K562 (cell line): ENCODE results near the gene SPEM1. TPM values are rescaled to one million over a fixed set of nuclear protein-coding genes. Genes with fewer than 3 reads are reported as not detected.

Source experiments
- BHLHE40 ChIP-seq: IDR thresholded peaks from 2 replicates; pipeline ENCODE4 v1.6.1; 2011; ENCODE audit warnings: low read length, improper control_type of control experiment
- EHMT2 ChIP-seq: fragments of 450-650 bp; IDR thresholded peaks from 2 replicates; pipeline ENCODE4 v1.6.1; 2018; ENCODE audit warnings: antibody characterized with exemption
- KDM5B ChIP-seq: fragments of 200-600 bp; sonication (generic); IDR thresholded peaks from 2 replicates; pipeline ENCODE4 v1.6.1; 2012; ENCODE audit warnings: low read depth, mild to moderate bottlenecking, moderate library complexity, low read length, control low read depth, inconsistent platforms; ENCODE audit not compliant: insufficient replicate concordance
- MGA ChIP-seq: fragments of 450-650 bp; IDR thresholded peaks from 2 replicates; pipeline ENCODE4 v1.6.1; 2016; ENCODE audit warnings: mild to moderate bottlenecking, moderate library complexity
- NCOA6 ChIP-seq: fragments of 450-650 bp; IDR thresholded peaks from 2 replicates; pipeline ENCODE4 v1.6.1; 2017; ENCODE audit warnings: mild to moderate bottlenecking
- PHF8 ChIP-seq: fragments of 200-600 bp; sonication (generic); IDR thresholded peaks from 2 replicates; pipeline ENCODE4 v1.6.1; 2012; ENCODE audit warnings: mixed run types, mild to moderate bottlenecking, inconsistent platforms, low read length, moderate library complexity, borderline replicate concordance
- RCOR1 ChIP-seq, 2 experiments: IDR thresholded peaks; 2 replicates each; pipeline ENCODE4 v1.6.1; 2012; ENCODE audit warnings: low read depth in 2 of 2, low read length in 2 of 2, borderline replicate concordance in 1 of 2, improper control_type of control experiment in 1 of 2
- SPI1 ChIP-seq: IDR thresholded peaks from 2 replicates; pipeline ENCODE4 v1.6.1; 2011; ENCODE audit warnings: low read depth, low read length, control low read depth, borderline replicate concordance
- SUPT5H ChIP-seq: fragments of 450-650 bp; IDR thresholded peaks from 2 replicates; pipeline ENCODE4 v1.6.1; 2016
- TAF15 ChIP-seq: fragments of 200-400 bp; formaldehyde crosslinking; IDR thresholded peaks from 2 replicates; pipeline ENCODE4 v1.6.1; 2017; ENCODE audit warnings: mild to moderate bottlenecking, low read depth, low read length, moderate library complexity
- TFAM ChIP-seq: fragments of 250-450 bp; sonication (Bioruptor Pico); conservative IDR thresholded peaks from 2 replicates; pipeline ENCODE4 v1.5.0; 2021; ENCODE audit warnings: mild to moderate bottlenecking, moderate library complexity
- TFAP4 ChIP-seq: sonication (generic); formaldehyde crosslinking; IDR thresholded peaks from 2 replicates; pipeline ENCODE4 v1.8.0; 2022; ENCODE audit warnings: missing genetic modification reagents, mild to moderate bottlenecking, moderate library complexity, borderline replicate concordance
- ZNF444 ChIP-seq: fragments of 250-450 bp; sonication (Bioruptor Pico); IDR thresholded peaks from 2 replicates; pipeline ENCODE4 v1.4.0; 2020; ENCODE audit warnings: mild to moderate bottlenecking, moderate library complexity
- polyA plus RNA-seq, 8 experiments: library from polyadenylated mRNA; depleted of rRNA in 4 of 8; stranded (reverse) in 5 of 8; unstranded in 3 of 8; fragments of >200 nt; fragmentation: Nextera tagmentation in 2 of 8; fragmentation: Illumina TruSeq in 1 of 8; extraction: Ambion mirVana in 2 of 8; extraction: Trizol in 1 of 8; gene quantifications; 2 replicates each; pipeline versions ENCODE4 v1.2.1 to v1.2.3, GENCODE V29; 2011 to 2014; ENCODE audit warnings: inconsistent platforms in 1 of 8, missing spikeins in 1 of 8
- total RNA-seq, 7 experiments: library from RNA; depleted of rRNA in 6 of 7; stranded (reverse); fragments of >200 nt in 6 of 7; fragmentation: Illumina TruSeq in 2 of 7; extraction: Trizol in 2 of 7; gene quantifications; 2 replicates each; pipeline versions ENCODE4 v1.2.1 to v1.2.3, GENCODE V29; 2011 to 2021; ENCODE audit warnings: low replicate concordance in 1 of 7

Gene SPEM1
- total and polyA plus RNA-seq, 9 of the 15 experiments (the other 6 are each of a cell fraction or from before 2014, with no cell fraction given): not detected

GRCh38 chr17:7380855-7381683 is 39.1 kb upstream of the SPEM1 start, which contains the start of gene TNK1 (continued):
- TF ChIP-seq MGA (no peak), EHMT2 (no peak), ZNF444 (no peak), TFAM (CRISPR knock-in tag) (no peak), TFAP4 (CRISPR knock-in tag) (0 out of 2 replicates have a peak, but pooled peaks have one; percentile 26), RCOR1 (IDR thresholded peaks at IDR 0.05; ENCODE audit: borderline replicate concordance in 1 of 2, low read depth in 2 of 2, low read length in 2 of 2) (peak in 1 of 2 experiments; percentile 51; a peak in 1 of 4 replicates), SPI1 (0 out of 2 replicates have a peak, but pooled peaks have one; percentile 0), PHF8 (peak; percentile 67; the same call in 1 of the 2 replicates), KDM5B (peak; percentile 84), SUPT5H (peak; percentile 36; the same call in 1 of the 2 replicates), TAF15 (no peak), BHLHE40 (no peak), NCOA6 (no peak)
